Measurements from ENCODE around the gene ZNF316.

ZNF316 gene

DNA sequence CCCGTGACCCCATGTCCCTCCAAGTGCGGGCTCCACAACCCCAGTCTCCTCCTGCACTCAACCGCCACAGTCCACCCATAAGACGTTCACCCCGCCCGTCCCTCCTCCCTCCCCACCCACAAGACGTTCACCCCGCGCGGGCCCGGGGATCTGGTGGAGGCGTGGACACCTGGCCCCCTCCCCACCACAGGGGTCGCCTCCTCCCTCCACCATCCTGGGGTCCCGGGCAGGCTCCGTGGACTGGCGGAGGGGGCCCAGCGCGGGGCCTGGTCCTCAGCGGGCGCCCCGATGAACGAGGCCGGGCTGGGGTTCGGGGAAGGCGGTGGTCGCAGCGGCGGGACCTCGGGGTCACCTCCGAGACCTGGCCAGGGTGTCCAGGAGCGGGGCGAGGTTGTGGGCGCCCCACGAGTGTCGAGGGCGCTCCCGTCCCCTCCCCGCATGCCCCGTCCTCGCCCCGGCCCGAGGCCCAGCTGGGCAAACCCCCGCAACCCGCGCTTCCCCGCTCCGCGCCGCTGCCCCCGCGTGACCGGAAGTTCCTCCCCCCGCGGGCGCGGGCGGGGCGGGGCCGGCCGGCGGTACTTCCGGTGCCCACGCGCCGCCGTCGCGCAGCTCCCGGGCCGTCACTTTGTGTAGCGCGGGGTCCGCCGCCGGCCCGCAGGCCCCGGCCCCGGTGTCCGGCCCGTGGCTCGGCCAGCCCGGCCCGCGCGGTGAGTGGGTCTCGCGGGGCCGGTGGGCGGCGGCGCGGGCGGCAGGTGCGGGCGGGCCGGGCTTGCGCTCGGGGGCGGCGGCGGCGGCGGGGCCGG, at the start of gene ZNF316:
TSS of gene ZNF316 (plus strand) at position 578 of the 803 bp plus-strand sequence. CDS start 5,092 bp downstream, outside the sequence.
- DNase-seq (ENCODE audit: low spot score) = peak; percentile 53

DNA sequence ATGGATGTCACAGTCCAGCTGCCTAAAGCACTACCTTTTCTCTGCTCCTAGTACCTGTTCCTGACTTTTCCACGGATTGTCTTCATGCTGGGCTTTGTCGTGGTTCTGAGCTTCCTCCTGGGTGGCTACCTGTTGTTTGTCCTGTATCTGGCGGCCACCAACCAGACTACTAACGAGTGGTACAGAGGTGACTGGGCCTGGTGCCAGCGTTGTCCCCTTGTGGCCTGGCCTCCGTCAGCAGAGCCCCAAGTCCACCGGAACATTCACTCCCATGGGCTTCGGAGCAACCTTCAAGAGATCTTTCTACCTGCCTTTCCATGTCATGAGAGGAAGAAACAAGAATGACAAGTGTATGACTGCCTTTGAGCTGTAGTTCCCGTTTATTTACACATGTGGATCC, 48.6 kb upstream of the ZNF316 start:
- no peak for DNase-seq (ENCODE audit: low spot score)

DNA sequence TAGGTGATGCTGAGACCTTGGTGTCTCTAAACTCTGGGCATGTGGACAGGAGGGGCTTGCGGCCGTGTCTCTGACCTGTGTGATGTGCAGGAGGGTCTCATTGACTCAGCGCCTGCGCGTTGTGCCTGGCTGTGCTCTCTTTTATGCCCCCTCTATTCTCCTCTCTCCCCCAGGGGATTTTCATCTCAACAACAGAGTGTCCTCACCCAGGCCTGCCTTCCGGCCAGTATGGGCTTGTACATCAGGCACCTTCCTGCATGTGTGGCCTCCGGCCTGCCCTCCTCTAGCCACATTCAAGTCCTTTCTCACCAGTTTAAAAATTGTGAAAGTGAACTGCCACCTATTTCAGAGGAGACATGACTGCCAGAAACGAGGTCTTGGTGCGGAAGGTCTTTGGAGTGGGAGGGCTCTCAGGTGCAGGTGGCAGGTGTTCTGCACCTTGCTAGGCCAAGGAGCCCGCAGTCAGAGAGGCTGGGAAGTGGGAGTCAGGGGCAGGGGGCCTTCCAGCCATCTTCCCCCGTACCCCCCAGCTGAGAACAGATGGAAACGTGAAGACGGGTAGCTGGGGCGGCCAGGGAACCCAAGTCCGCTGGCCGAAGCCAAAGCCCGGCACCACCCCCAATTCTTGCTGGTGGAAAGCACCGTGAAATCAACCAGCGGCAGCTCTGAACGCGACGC, 47.8 kb upstream of the ZNF316 start:
- no peak for DNase-seq (ENCODE audit: low spot score)

DNA sequence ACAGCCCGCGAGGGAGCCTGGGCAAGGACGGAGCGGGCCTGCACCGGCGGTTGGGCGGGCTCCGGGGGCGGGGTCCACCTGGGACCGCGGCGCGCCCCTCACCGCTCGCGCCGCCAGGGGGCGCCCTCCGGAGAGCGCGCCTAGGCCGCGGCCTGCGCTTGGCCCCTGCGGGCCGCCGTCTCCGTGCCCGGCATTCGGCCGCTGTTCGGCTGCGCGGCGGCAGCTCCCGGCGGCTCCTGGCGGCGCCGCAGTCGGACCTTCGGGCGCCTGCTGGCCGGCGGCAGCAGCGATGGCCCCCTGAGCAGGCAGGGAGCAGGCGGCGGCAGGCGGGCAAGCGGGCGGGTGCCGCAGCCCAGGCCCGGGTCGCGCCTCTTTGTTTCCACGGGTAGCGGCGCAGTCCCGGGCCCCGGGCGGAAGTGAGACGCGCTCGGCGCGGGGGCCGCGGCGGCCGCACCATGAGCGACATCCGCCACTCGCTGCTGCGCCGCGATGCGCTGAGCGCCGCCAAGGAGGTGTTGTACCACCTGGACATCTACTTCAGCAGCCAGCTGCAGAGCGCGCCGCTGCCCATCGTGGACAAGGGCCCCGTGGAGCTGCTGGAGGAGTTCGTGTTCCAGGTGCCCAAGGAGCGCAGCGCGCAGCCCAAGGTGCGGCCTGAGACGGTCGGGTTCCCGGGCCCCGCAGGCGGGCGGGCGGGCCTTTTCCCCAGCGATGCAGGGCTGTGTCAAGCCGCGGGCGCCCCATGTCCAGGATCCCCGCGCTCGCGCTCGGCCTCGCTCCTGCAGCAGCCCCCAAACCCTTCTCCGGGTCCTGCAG, 47.1 kb upstream of the ZNF316 start, which contains the start of gene INTS15:
TSS of gene INTS15 (plus strand) at position 193 of the 816 bp plus-strand sequence. CDS start at position 456, 263 bp downstream.
- peak; percentile 85 for DNase-seq (ENCODE audit: low spot score)

DNA sequence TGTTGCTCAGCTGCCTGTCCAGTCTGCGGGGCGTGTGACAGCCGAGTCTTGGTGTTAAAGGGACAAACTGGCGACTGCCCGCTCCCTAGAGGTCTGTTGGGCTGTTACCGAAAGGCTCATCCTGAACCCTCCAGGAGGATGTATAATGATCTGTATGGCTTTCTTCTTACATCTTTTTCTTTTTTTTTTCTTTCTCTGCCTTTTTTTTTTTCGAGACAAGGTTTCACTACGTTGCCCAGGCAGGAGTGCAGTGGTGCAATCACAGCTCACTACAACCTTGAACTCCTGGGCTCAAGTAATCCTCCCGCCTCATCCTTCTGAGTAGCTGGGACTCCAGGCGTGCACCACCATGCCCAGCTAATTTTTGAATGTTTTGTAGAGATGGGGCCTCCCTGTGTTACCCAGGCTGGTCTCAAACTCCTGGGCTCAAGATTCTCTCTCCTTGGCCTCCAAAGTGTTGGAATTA, 46.4 kb upstream of the ZNF316 start:
- DNase-seq (ENCODE audit: low spot score) = peak; percentile 63

DNA sequence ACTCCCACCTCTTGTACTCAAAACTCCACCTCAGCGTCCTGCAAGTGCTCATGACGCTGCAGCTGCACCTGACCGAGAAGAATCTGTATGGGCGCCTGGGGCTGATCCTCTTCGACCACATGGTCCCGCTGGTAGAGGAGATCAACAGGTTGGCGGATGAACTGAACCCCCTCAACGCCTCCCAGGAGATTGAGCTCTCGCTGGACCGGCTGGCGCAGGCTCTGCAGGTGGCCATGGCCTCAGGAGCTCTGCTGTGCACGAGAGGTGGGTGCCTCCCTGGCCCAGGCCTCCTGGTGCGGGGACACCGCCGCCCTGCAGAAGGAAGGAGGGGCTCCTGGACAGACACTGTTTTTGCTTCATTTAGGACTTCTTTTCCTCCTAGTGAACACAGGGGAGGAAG, 37.0 kb upstream of the ZNF316 start:
- no peak for DNase-seq (ENCODE audit: low spot score)

DNA sequence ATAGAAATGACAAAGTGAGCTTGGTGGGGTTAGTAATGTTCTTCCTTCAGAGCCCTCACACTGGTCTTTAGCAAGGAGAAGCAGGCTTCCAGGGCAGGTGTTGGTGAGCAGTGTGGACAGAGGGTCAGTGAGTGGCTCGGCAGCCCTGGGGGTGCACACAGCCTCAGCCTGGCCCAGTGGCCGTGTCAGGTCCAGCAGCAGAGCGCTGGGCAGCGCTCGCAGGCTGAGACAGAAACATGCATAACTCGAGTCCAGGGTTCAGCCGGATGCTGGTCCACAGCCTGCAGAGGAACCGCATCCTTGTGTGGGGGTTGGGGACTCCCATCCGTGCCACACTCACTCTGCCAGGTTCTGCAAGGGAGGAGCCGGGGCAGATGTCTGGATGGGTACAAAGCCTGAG, 32.7 kb upstream of the ZNF316 start:
- no peak for DNase-seq (ENCODE audit: low spot score)

DNA sequence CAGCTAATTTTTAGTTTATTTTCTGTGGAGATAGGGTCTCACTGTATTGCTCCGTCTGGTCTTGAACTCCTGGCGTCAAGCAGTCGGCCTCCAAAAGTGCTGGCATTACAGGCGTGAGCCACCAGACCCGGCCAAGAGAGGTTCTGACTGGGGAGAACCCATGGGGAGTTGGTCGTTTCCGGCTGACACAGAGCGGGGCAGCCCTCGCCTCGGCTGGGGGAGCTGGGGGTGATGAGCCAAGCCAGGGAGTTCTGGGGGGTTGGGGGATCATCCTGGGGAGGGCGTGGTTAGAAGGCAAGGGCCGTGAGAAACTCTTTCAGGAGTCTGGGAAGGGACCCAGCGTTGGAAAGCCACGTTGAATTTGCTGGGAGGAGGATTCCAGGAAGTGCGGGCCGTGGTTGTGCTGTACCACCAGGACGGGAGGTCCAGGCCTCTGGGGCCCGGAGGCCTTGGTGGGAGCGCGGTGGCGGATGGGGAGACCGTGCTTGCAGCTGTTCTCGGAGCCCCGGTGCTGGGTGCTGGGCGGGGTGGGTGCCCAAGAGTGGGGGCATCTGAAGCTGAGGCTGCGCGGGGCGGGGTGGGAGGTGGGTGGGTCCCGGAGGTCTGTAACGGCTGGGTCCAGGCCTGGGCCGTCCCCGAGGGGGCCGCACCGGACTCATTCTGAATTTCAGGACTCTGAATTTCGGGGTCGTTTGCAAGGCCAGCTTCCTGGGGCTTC, 30.1 kb upstream of the ZNF316 start:
- DNase-seq (ENCODE audit: low spot score) = no peak

DNA sequence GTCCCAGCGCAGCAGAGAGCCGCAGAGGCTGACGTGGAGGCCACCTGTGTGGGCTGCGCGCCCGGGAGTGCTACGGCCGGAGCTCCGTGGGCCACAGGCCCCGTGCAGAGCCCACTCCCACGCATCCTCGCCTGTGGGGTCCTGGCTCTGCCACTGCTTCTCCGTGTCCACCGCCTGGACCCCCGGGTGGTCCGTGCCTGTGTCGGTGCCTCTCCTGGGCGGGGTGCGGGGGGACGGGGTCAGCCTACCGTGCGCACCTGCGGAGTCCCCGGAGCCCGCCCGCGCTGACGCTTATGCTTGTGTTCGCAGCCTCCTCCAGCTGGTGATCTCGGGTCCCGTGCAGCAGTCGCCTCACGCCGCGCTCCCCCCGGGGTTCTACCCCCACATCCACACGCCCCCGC, 29.5 kb upstream of the ZNF316 start:
- DNase-seq (ENCODE audit: low spot score) = no peak

DNA sequence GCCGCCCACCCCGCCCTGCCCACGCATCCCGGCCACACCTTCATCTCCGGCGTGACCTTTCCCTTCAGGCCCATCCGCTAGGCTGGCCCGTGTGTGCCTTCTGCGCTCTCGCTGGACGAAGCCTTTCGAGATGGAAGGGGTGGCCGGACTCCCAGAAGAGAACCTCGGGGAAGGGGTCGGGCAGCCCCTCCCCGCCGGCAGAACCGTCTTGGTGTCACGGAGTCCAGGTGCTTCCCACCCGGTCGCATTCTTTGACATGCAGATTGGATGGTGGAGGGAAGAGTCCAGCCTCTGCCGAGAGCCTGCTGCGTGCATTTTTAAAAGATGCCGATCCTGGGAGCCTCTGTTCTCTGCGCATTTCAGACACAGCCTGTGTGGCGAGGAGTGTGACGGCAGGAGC, 29.0 kb upstream of the ZNF316 start:
- DNase-seq (ENCODE audit: low spot score) = no peak

DNA sequence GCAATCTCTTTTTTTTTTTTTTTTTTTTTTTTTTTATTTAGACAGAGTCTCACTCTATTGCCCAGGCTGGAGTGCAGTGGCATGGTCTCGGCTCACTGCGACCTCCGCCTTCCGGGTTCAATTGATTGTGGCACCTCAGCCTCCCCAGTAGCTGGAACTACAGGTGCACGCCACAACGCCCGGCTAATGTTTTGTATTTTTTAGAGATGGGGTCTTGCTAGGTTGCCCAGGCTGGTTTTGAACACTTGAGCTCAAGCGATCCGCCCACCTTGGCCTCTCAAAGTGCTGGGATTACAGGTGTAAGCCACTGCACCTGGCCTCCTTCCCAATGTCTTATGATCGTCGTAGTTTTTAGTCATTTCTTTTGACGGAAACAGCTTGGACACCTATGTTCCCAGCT, 28.3 kb upstream of the ZNF316 start:
- DNase-seq (ENCODE audit: low spot score) = no peak

DNA sequence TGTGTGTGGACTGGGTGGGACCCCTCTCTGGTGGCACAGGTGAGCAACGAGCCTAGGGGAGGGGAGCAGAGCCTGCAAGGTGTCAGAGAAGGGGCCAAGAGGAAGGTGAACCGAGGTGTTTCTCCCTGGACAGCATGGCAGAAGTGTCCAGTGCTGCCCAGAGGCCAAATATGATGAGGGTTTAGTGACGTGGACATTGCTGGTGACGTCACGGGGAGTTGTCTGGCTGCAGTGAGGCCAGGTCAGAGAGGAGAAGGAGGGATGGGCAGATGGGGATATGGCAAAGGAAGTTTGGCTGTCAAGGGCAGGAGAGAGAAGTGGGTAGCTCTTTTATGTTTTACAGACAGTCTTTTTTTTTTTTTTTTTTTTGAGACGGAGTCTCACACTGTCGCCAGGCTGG, 24.3 kb upstream of the ZNF316 start:
- DNase-seq (ENCODE audit: low spot score) = no peak

DNA sequence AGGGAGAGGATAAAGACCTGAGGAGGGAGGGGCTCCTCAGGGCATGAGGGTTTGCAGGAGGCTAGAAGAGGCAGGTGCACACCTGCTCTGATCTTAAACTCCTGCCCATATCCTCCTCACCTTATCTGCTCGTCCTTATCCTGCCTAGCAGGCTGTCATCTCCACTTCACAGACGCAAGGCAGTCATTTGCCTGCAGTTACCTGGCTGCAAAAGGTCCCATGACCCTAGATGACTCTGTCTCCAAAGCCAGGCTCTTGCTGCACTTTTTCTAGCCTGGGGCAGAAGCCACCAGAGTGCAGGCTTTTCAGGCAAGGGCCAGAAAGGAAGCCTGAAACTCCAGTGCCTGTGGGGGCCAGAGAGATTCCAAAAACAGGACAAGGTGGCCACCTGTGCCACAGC, 23.4 kb upstream of the ZNF316 start:
- DNase-seq (ENCODE audit: low spot score) = no peak

DNA sequence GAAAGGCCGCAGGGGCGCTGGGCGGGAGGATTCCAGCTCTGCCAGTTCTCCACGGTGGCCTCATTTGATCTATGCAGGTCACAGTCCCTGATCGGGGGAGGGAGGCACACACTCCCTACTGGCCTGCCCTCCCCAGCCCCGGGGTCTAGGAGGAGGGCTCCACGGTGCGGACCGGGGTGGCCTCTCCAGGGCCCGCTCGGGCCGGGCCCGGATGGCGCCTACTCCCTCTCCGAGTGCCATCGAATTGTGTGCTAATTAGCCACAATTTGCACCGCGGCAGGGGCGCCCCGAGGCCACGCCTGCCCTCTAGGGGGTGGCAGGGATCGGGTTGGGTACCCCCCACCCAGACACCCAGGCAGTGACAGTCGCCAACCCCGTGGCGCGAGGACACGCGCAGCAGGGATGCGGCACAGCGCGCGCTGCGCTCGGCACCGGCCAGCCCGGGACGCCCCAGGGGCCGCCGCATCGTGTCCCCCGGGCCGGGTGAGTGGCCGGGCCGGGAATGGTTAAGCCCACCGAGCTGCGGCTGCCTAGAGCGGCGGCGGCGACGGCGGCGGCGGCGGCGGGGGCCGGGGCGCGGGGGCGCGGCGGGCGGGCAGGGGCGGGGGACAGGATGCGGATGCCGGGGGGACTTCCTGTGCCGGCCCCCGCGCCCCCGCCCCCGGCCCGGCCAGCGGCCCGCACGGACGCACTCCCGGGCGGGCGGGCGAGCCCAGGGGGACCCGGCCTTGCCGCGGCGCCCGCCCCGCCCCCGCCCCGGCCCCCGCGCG, 22.0 kb upstream of the ZNF316 start, which contains the start of gene ZNF853:
TSS of gene ZNF853 (plus strand) at position 658 of the 770 bp plus-strand sequence. CDS start 565 bp downstream, outside the sequence.
- DNase-seq (ENCODE audit: low spot score) = no peak

DNA sequence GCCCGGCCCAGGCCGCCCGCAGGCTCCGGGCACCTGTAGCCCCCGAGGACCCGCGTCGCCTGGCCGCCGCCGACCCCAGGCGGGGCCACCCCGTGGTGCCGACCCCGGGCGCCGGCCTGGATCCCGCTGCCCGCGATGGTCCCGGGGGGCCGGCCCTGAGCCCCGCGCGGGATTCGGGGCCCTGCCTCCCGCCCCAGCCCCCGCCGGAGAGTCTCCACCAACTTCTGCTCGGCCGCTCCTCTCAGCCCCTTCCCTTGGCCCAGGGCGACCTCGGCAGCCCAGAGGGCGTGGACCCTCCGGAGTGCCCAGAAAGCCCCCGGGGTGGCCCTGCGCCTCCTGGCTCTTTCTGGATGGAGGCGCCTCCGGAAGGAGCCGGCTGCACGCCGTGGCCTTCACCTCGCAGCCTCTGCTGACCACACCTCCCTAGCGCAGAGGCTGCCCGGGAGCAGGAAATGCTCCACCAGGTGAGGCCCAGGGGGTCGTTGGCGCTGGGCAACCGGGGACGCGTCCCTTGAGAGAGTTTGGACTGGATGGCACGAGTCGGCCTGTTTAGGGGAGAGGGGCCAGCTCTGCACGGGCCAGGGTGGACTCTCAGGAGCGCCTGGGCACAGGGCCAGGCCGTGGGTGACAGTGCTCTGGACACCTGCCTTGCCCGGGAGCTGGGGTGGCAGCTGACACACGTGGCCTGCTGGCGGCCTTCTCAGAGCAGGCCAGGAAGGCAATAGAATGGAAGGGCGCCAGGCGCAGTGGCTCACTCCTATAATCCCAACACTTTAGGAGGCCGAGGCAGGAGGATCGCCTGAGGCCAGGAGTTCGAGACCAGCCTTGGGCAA, 21.2 kb upstream of the ZNF316 start:
- DNase-seq (ENCODE audit: low spot score) = no peak

DNA sequence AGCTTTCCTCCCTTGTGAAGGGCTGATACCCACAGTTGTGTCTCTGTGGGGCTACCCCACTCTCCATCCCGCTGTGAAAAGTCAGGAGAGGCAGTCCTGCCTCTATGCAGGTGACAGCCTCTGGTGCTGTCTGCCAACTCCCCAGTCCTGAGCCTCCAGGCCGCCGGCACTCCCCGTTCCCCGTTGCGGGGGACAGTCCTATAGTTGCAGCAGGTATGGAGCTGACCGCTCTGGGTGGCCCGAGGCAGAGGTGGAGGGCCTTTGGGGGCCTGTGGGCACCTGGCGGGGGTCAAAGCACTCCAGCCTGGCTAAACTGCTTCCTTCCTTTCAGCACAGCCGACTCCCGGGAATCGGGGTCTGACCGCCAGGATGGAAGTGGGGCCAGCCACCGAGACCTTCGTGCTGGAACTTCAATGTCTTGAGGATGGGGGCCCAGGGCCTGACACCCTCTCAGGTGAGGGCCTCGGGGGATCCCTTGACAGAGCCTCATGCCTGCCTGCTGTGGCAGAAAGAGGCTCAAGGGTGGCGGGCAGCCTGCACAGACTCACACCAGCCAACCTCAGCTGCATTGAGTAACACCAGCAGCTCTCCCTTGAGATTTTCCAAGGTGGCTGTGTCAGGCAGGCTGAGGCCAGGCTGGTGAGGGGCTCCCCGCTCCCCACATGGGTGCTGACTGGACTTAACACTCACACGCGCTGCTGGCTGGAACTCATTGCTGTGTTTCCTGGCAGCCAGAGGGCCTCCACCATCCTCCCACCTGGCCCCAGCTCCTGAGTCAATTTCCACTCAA, 20.1 kb upstream of the ZNF316 start:
- no peak for DNase-seq (ENCODE audit: low spot score)

DNA sequence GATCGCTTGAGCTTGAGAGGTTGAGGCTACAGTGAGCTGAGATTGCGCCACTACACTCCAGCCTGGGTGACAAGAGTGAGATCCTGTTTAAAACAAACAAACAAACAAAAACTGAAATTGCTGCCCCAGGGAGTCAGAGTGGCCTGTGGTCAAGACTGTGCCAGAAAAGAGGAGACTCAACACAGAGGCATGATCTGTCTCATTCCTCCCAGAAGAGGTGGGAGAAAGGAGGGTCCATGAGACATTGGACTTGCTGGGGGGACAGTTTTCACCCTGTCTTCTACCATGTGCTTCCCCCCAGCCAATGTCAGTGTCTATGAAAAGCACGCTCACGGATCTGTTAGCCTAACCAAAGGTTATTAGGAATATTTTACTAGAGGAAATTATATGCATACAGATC, 18.5 kb upstream of the ZNF316 start:
- no peak for DNase-seq (ENCODE audit: low spot score)

DNA sequence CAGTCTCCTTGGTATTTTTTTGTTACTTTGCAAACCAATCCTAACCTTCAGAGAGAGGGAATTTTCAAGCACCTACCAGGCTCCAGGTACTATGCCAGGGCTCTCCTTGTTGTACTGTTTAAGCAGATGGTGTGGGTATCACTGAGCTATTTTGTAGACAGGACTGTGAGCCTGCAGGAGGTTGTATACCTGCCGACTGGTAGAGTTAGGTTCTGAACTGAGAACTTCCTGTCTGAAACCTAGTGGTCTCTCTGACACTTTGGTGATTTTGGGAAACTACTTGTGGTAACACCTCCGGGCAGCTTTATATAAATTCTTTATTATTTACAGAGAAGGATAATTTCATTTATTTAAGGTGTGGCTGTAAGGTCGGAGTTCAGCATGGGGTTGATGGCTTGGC, 17.2 kb upstream of the ZNF316 start:
- DNase-seq (ENCODE audit: low spot score) = no peak
